Esophagus muscularis mucosa (tissue), 3 donors: Measurements from ENCODE around the gene PTTG1IP.

ENCODE experiments used
- POLR2A ChIP-seq: fragments of 450-650 bp; IDR thresholded peaks from one replicate; pipeline ENCODE4 v1.6.1; 2017; ENCODE audit warnings: antibody characterized with exemption, moderate library complexity, mild to moderate bottlenecking, low read depth
- POLR2AphosphoS5 ChIP-seq, 2 donors: sonication (generic); formaldehyde crosslinking; IDR thresholded peaks; one replicate each; pipeline ENCODE4 v1.6.1; 2017; ENCODE audit warnings: antibody characterized with exemption in 2 of 2
- TF ChIP-seq, protein P1 (sequence below), 3 experiments: fragments of 200-600 bp in 2 of 3; fragments of 450-650 bp in 1 of 3; sonication (generic) in 2 of 3; IDR thresholded peaks; one replicate each; pipeline ENCODE4 v1.5.1; 2017 to 2019; ENCODE audit warnings: antibody characterized with exemption in 3 of 3, mild to moderate bottlenecking in 2 of 3, moderate library complexity in 1 of 3

DNA sequence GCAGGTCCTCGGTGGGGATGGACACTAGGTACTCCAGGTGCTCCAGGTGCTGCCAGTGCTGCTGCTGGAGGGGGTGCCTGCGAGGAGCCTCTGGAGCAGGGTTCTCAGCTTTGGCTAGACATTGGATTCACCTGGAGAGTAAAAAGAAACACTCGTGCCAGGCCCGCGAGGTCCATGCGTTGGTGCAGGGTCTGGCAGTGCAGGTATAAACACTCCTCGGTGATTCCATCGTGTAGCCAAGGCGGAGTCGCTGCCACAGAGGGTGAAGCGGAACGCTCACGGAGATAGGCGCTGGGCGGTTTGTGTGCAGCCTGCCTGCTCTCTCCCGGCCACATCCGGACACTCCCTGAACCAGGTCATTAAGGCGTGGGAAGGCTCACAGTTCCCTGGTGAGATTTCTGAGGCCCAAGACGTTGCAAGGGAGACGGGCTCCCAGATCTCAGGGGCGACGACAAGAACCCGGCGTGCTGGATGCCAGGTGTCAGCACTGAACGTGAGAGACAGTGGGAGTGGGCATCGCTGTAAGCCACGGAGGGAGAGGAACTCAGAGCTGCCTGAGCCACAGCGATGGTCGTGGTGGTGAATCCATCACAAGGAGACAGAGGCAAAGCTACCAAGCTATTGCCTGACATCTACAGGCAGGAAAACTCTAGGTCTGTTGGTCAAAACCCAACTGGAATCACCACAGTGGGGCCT lies 38.4 kb downstream of the PTTG1IP start:
- TF ChIP-seq, protein P1, sequence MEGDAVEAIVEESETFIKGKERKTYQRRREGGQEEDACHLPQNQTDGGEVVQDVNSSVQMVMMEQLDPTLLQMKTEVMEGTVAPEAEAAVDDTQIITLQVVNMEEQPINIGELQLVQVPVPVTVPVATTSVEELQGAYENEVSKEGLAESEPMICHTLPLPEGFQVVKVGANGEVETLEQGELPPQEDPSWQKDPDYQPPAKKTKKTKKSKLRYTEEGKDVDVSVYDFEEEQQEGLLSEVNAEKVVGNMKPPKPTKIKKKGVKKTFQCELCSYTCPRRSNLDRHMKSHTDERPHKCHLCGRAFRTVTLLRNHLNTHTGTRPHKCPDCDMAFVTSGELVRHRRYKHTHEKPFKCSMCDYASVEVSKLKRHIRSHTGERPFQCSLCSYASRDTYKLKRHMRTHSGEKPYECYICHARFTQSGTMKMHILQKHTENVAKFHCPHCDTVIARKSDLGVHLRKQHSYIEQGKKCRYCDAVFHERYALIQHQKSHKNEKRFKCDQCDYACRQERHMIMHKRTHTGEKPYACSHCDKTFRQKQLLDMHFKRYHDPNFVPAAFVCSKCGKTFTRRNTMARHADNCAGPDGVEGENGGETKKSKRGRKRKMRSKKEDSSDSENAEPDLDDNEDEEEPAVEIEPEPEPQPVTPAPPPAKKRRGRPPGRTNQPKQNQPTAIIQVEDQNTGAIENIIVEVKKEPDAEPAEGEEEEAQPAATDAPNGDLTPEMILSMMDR (IDR thresholded peaks at IDR 0.05) = no peak
- TF ChIP-seq POLR2A (no peak), POLR2AphosphoS5 (IDR thresholded peaks at IDR 0.05) (no peak)
